ENCODE measurements around the gene FHAD1.

GRCh38 chr1:15314328-15315281 lies 67.6 kb downstream of the FHAD1 start:
- TF ChIP-seq POLR2A (IDR thresholded peaks at IDR 0.05) (no peak), POLR2AphosphoS5 (IDR thresholded peaks at IDR 0.05) (no peak), CTCF (IDR thresholded peaks at IDR 0.05) (no peak)

Data from prostate gland (tissue), 2 donors.